B cell (primary cell): ENCODE results near the gene PDHX.

Source experiments
- CTCF ChIP-seq: fragments of 200-600 bp; IDR thresholded peaks from one replicate; pipeline ENCODE4 v1.8.0; 2022; ENCODE audit warnings: antibody characterized with exemption, mild to moderate bottlenecking
- EZH2 ChIP-seq: IDR thresholded peaks from 2 replicates; pipeline ENCODE4 v1.6.1; 2012; ENCODE audit warnings: borderline replicate concordance, low read depth, mild to moderate bottlenecking, moderate library complexity, low read length; ENCODE audit not compliant: insufficient read depth, poor library complexity, severe bottlenecking

GRCh38 chr11:34874202-34874601, 42.2 kb upstream of the PDHX start:
- TF ChIP-seq CTCF (no peak), EZH2 (no peak)
